GM19193 (cell line): ENCODE data around the gene PRKAR1A.

ENCODE experiments used
- POLR2A ChIP-seq: IDR thresholded peaks from 4 replicates; pipeline ENCODE4 v1.6.1; 2011; ENCODE audit not compliant: insufficient read depth, insufficient read length; ENCODE audit errors: extremely low read depth

Gene PRKAR1A

GRCh38 chr17:68560966-68561720 lies 48.9 kb downstream of the PRKAR1A start:
- TF ChIP-seq POLR2A = no peak

- no peak for TF ChIP-seq POLR2A
Observed at GRCh38 chr17:68562736-68563135, 50.5 kb downstream of the PRKAR1A start.

- TF ChIP-seq POLR2A = no peak
Observed at GRCh38 chr17:68564415-68565111, 52.3 kb downstream of the PRKAR1A start.

- no peak for TF ChIP-seq POLR2A
Observed at GRCh38 chr17:68565661-68566441, 53.6 kb downstream of the PRKAR1A start.

- TF ChIP-seq POLR2A = no peak
Observed at GRCh38 chr17:68566442-68566738, 54.2 kb downstream of the PRKAR1A start.

- no peak for TF ChIP-seq POLR2A
Observed at GRCh38 chr17:68567035-68567434, 54.8 kb downstream of the PRKAR1A start.

GRCh38 chr17:68567581-68567980 lies 55.4 kb downstream of the PRKAR1A start:
- no peak for TF ChIP-seq POLR2A

- no peak for TF ChIP-seq POLR2A
Observed at GRCh38 chr17:68568581-68568980, 56.4 kb downstream of the PRKAR1A start.

- no peak for TF ChIP-seq POLR2A
Observed at GRCh38 chr17:68569346-68569745, 57.1 kb downstream of the PRKAR1A start.

- no peak for TF ChIP-seq POLR2A
Observed at GRCh38 chr17:68570526-68570925, 58.3 kb downstream of the PRKAR1A start.

- no peak for TF ChIP-seq POLR2A
Observed at GRCh38 chr17:68572138-68572842, 60.1 kb downstream of the PRKAR1A start.

- no peak for TF ChIP-seq POLR2A
Observed at GRCh38 chr17:68573338-68573737, 61.1 kb downstream of the PRKAR1A start.

- no peak for TF ChIP-seq POLR2A
Observed at GRCh38 chr17:68576137-68576536, 63.9 kb downstream of the PRKAR1A start.

GRCh38 chr17:68576811-68577496 lies 64.7 kb downstream of the PRKAR1A start:
- TF ChIP-seq POLR2A = no peak

GRCh38 chr17:68577497-68577821 lies 65.2 kb downstream of the PRKAR1A start:
- TF ChIP-seq POLR2A = no peak
